ENCODE results near the gene IFNE.

IFNE gene

DNA sequence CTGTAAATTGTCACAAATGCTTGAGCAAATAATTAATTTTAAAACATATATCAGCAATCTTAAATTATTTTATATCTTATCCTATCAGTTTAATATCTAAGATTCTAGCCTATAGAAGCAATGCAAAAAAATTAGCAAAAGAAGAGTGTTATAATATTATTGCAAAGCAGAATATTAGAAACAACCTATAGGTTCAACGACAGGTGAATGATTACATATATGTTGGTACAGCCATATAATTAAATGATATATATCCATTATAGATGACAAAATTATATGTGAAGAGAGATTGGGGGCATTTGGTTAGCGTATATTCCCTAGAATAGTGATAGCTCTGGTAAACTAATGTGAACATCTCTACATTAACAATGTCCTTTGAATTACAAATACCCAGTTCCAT, at the start of gene IFNE:
Gene IFNE, minus strand, starts transcription at position 101 of the 400 bp plus-strand sequence. CDS start 619 bp downstream, outside the sequence.
- DNase-seq, result no peak

- no peak for DNase-seq
Observed at GRCh38 chr9:21528123-21528808, 46.2 kb upstream of the IFNE start.

GRCh38 chr9:21527579-21527978, 45.5 kb upstream of the IFNE start:
- no peak for DNase-seq

DNA sequence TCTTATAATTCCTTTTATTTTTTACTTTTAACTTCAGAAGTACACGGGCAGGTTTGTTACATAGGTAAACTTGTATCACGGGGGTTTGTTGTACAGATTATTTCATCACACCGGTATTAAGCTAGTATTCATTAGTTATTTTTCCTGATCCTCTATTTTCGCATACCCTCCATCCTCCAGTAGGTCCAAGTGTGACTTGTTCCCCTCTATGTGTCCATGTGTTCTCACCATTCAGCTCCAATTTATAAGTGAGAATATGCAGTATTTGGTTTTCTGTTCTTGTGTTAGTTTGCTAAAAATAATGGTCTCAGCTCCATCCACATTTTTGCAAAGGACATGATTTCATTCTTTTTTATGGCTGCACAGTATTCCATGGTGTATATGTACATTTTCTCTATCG, 43.1 kb upstream of the IFNE start:
- no peak for DNase-seq

DNA sequence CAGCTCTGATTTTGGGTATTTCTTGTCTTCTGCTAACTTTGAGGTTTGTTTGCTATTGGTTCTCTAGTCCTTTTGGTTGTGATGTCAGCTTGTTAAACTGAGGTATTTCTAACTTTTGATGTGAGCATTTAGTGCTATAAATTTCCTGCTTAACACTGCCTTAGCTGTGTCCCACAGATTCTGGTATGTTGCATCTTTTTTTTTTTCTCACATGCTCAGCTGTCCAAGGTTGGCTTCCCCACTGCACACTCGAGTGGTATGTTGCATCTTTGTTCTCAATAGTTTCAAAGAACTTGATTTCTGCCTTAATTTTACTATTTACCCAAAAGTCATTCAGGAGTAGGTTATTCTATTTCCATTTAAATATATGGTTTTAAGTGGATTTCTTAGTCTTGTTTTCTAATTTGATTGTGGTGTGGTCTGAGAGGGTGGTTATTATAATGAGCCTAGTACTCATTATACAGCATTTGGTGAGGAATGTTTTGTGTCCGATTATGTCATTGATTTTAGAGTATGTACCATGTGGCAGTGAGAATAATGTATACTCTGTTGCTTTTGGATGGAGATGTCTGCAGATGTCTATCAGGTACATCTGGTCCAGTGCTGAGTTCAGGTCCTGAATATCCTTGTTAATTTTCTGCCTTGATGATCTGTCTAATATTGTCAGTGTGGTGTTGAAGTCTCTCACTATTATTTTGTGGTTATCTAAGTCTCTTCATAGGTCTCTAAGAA, 42.2 kb upstream of the IFNE start:
- no peak for DNase-seq

DNA sequence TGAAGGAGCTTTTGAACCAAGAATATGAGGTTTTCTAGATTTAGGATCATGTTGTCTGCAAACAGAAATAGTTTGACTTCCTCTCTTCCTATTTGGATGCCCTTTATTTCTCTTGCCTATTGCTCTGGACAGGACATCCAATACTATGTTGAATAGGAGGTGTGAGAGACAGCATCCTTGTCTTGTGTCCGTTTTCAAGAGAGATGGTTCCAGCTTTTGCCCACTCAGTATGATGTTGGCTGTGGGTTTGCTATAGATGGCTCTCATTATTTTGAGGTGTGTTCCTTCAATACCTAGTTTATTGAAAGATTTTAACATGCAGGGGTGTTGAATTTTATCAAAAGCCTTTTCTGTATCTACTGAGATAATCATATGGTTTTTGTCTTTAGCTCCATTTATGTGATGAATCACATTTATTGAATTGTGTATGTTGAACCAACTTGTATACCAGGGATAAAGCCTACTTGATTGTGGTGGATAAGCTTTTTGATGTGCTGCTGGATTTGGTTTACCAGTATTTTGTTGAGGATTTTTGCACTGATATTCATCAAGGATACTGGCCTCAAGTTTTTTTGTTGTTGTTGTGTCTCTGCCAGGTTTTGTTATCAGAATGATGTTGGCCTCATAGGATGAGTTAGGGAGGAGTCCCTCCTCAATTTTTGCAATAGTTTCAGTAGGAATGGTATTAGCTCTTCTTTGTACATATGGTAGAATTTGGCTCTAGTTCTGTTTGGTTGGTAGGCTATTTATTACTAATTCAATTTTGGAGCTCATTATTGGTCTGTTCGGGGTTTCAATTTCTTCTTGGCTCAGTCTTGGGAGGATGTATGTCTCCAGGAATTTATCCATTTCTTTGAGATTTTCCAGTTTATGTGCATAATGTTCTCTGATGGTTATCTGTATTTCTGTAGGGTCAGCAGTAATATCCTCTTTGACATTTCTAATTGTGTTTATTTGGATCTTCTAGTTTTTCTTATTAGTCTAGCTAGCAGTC, 41.2 kb upstream of the IFNE start:
- no peak for DNase-seq

DNA sequence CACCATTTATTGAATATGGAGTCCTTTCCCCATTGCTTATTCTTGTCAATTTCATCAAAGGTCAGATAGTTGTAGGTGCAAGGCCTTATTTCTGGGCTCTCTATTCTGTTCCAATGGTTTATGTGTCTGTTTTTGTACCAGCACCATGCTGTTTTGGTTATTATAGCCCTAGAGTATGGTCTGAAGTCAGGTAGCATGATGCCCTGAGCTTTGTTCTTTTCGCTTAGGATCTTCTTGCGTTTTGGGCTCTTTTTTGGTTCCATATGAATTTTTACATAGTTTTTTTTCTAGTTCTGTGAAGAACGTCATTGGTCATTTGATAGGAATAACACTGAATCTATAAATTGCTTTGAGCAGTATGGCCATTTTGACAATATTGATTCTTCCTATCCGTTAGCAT, 40.2 kb upstream of the IFNE start:
- no peak for DNase-seq

DNA sequence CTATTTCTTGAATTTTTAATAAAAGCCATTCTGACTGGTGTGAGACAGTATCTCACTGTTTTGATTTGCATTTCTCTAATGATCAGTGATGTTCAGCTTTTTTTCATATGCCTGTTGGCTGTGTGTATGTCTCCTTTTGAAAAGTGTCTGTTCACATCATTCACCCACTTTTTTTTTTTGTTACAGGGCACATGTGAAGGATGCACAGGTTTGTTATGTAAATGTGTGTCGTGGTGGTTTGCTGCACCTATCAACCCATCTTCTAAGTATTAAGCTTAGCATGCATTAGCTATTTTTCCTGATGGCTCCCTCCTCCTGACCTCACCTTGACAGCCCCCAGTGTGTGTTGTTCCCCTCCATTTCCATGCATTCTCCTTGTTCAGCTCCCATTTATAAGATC, 39.3 kb upstream of the IFNE start:
- DNase-seq, result no peak

DNA sequence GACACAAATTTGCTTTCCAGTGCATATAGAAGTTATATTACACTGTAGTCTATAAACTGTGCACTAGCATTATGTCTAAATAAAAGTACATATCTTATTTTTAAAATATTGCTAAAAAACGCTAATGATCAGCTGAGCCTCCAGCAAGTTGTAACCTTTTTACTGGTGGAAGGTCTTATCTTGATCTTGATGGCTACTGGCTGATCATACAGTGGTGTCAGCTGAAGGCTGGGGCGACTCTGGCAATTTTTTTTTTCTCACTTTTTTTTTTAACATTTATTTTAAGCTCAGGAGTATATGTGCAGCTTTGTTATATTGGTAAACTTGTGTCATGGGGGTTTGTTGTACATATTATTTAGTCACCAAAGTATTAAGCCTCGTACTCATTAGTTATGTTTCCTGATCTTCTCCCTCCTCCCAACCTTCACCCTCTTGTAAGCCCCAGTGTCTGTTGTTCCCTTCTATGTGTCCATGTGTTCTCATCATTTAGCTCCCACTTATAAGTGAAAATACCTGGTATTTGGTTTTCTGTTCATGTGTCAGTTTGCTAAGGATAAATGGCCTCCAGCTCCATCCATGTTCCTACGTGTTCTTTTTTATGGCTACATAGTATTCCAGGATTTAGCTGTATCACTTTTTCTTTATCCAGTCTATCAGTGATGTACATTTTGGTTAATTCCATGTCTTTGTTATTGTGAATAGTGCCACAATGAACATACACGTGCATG, 38.6 kb upstream of the IFNE start:
- no peak for DNase-seq

- no peak for DNase-seq
Observed at GRCh38 chr9:21519855-21520434, 37.8 kb upstream of the IFNE start.

- DNase-seq, result no peak
Observed at GRCh38 chr9:21516796-21517195, 34.7 kb upstream of the IFNE start.

GRCh38 chr9:21513431-21513830, 31.3 kb upstream of the IFNE start:
- no peak for DNase-seq

GRCh38 chr9:21510806-21511205, 28.7 kb upstream of the IFNE start:
- no peak for DNase-seq

DNA sequence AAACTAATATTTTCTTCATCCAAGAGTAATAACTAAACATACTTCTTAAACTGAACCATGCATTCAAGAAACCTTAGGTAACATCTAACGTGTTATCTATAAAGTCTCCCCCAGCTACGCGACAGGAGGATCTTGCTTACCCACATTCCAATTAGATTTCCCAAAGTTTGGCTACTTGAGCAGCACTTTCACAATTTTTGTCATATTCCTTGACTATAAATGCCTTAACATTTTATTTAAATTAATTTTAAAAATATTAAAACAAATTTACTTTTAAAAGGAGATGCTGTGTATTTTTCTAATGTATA, 25.3 kb upstream of the IFNE start:
- DNase-seq, result no peak

DNA sequence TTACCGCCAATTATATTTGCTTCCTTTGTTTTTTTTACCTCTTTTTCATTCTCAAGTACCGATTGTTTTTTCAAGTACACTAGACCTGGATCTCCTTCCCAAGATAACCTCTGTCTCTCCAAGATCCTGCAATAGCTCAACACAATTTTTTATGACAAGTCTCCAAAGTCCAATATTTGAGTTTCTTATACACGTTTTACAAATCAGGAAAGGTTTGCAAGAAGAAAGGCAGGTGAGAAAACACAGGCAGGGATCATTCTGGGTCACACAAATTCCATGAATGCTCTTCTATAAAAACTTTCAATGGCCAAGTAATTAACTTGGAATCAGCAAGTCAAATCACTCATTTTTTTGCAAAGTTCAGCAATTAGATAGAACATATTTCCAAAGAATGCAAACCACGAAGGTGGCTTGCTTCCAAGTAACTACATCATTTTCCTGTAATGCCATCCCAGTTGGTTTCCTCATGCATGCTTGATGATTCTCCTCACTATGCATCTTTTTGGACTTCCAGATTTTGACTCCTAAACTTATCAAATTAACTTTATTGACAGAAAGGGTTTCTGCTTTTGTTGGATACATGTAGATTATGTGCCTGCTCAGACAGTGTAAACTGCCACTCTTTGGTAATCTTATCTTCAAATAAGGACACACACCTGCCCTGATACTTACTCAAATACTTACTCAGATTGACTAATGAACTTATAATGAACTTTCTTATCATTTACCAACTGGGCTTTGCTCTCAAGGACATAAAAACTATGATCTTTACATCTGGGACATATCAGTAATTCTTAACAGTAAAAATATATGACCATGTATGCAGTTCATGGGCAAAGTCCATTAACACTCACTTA, 24.7 kb upstream of the IFNE start:
- DNase-seq, result no peak

GRCh38 chr9:21505425-21506179, 23.5 kb upstream of the IFNE start:
- no peak for DNase-seq

- no peak for DNase-seq
Observed at GRCh38 chr9:21504894-21505293, 22.8 kb upstream of the IFNE start.

DNA sequence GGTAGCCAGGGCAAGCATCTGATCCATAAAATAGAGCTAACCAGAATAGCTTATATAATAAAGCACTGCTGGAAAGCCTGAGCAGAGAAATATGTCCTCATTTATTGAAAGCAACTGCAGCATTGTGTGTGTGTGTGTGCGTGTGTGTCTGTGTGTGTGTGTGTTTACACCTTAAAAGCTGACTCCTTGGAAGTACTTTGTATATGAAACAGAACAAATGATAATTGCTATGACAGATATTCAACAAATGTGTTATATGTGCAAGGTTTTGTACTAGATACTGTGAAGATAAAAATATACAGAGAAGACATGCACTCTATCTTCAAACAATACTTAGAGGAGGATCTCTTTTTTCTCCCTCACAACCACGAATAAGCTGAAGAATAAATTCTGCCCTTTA, 22.0 kb upstream of the IFNE start:
- DNase-seq, result no peak

- DNase-seq, result no peak
Observed at GRCh38 chr9:21502586-21502985, 20.5 kb upstream of the IFNE start.

- no peak for DNase-seq
Observed at GRCh38 chr9:21499912-21500311, 17.8 kb upstream of the IFNE start.

DNA sequence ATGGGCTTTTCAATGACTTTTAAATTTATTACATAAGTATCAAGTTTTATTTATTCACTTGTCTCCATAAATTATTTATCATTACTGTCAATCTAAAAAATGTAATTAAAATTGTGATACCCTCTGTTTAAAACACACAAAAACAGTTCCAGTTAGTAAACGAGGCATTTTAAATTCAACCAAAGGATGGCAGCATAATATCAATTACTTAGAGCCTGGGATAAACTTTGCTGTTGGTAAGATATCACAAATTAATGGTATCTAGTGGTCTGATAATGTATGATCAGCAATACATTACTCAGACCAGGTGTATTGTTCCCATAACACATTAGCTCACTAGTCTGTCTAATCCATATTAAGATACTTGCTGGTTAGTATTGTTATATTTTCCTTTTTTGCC, 9.6 kb upstream of the IFNE start:
- no peak for DNase-seq

All from NCI-H2171 treated with DMSO at 0.1 percent for 48 hours (cell line).